ENCODE results near the gene SULT1B1.
"Not testable (repeated sequence)": the region's sequence is repeated elsewhere in the genome, so short reads cannot be mapped to it uniquely, and the experiment has no call there.

Gene SULT1B1

DNA sequence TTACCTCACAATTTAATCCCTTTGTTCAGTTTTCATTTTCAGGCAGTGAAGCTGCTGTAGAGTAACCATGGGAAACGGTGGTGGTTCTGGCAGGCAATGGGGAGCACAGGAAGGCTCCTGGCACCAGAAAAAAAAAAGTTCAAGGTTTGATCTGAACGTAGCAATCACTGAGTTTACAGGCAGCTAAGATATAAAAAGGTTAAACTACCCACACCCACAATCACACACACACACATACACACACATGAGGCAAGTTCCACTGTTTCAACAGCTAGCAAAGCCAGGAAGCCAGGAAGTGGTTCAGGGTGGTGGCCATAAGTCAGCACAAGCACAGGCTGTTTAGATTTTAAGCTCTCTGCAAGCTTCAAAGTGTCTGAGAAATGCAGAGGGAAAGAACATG is at the start of gene SULT1B1:
TSS of gene SULT1B1 (minus strand) at position 166 of the 400 bp plus-strand sequence. CDS start 5,403 bp downstream, outside the sequence.
- no peak for TF ChIP-seq ZNF274 (IDR thresholded peaks at IDR 0.05; ENCODE audit: low read depth, low read length)
- H3K4me3 ChIP-seq (ENCODE audit: low read length) = no peak within 1 kb of the TSS

- TF ChIP-seq ZNF274 (IDR thresholded peaks at IDR 0.05; ENCODE audit: low read depth, low read length) = no peak
- H3K4me3 ChIP-seq (ENCODE audit: low read length) = no peak overlapping the region
Observed at GRCh38 chr4:69800599-69800998, 40.2 kb upstream of the SULT1B1 start.

- H3K4me3 ChIP-seq (ENCODE audit: low read length) = no peak overlapping the region
- TF ChIP-seq ZNF274 (IDR thresholded peaks at IDR 0.05; ENCODE audit: low read depth, low read length) = no peak
Observed at GRCh38 chr4:69799337-69799736, 38.9 kb upstream of the SULT1B1 start.

GRCh38 chr4:69793732-69794131 is 33.3 kb upstream of the SULT1B1 start:
- no peak overlapping the region for H3K4me3 ChIP-seq (ENCODE audit: low read length)
- TF ChIP-seq ZNF274 (IDR thresholded peaks at IDR 0.05; ENCODE audit: low read depth, low read length) = no peak

GRCh38 chr4:69787879-69788278 is 27.5 kb upstream of the SULT1B1 start:
- H3K4me3 ChIP-seq (ENCODE audit: low read length) = no peak overlapping the region
- TF ChIP-seq ZNF274 (IDR thresholded peaks at IDR 0.05; ENCODE audit: low read depth, low read length) = no peak

GRCh38 chr4:69786547-69786946 is 26.1 kb upstream of the SULT1B1 start:
- H3K4me3 ChIP-seq (ENCODE audit: low read length) = no peak overlapping the region
- no peak for TF ChIP-seq ZNF274 (IDR thresholded peaks at IDR 0.05; ENCODE audit: low read depth, low read length)

DNA sequence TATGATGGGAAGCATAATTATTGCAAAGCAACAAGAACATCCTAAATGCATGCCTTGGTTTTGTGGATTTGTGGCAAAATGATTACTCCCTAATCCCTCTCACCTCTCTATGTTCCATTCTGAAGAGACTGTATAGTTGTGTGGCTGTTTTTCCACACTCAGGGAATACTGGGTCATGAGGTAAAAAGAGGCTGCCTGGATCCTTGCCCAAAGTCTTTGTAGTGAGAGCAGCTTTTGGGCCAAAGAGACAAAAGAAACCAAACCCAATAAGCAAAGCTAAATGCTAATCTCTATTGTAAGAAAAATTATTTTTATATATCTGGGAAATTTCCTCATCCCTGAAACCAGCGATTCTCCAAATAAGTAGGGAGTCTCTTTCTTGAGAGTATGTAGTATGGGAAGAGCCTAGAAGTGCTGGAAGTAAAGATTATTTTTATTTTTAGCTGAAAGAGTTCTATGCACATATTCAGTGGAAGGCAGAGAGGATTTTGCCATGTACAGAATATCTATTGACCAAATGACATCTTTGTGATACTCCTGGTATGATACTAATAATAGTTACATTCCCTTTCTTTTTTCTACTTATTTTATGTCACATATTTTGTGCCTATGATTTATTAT is 24.9 kb upstream of the SULT1B1 start:
- TF ChIP-seq ZNF274 (IDR thresholded peaks at IDR 0.05; ENCODE audit: low read depth, low read length) = no peak
- no peak overlapping the region for H3K4me3 ChIP-seq (ENCODE audit: low read length)

DNA sequence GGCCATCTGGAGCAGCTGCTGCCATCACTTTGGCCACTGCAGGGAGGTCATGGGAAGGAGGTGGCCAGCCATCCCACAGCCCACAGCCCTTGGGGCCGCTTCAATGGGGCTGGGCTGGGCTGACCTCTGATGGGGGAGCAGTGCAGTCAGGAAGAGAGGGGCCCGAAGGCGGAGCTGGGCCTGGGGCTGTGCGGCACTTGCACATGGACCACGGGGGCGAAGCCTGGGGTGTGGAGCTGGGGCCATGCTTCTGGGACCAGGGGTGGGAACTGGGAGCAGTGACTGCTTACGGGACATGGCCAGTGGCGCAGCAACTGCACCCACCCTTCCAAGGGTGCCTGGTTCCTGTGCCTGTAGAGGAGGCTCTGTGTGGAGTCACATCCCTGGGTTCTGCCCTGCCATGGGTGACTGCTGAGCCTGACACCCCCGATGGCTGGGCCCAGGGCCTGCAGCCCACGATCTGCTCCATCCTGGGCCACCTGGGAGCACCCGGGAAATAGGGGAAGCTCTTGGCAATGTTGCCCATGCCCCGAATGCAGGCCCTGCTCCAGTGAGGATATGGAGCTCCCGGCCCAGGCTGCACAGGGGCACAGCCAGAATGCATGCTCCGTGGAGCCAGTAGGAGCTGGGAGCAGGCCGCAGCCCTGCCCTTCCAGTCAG is 22.4 kb upstream of the SULT1B1 start:
- no peak overlapping the region for H3K4me3 ChIP-seq (ENCODE audit: low read length)
- TF ChIP-seq ZNF274 (IDR thresholded peaks at IDR 0.05; ENCODE audit: low read depth, low read length) = no peak

DNA sequence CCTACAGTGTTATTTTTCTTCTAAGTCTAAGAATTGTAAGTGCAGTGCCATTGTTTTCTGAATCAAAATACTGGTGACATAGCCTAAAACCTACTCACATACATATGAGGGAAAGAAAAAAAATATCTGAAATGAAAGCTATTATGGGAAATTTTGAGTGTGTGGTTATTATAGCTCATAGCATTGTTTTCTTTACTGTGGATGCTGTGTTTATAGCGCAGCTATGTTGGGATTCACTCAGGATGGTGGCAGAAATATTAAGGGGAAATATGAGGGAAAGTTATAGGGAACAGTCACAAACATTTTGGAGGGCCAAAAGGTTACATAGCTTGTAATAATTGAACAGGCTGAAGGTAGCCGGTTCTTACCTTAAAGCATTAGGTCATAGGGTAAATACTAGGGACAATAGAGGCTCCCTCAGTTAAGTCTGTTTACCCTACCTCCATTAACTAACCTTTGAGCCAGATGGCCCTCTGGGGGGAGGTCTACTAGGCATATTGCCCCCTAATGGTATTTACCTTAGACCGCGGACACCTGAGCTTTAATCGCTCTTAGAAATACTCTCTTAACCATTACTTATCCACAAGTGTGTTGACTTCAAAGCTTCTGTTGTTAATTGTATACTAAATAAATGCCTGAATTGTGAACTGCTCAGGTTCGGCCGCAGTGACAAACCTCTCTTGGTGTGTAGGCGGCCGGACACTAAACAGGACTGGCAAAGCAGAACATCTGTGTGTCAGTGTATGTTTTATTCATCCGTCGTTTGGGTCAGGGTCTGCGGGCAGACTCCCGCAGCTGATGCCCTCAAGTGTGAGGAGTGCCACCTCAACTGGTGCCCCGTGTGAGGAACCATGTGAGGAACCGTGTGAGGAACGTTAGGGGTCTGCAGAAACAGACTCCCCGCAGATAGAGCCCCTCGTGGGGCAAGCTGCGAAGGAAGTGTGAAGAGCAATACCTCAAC is 21.3 kb upstream of the SULT1B1 start:
- H3K4me3 ChIP-seq (ENCODE audit: low read length) = no peak overlapping the region
- TF ChIP-seq ZNF274 (IDR thresholded peaks at IDR 0.05; ENCODE audit: low read depth, low read length) = no peak

- no peak for TF ChIP-seq ZNF274 (IDR thresholded peaks at IDR 0.05; ENCODE audit: low read depth, low read length)
Observed at GRCh38 chr4:69780141-69780540, 19.7 kb upstream of the SULT1B1 start.

DNA sequence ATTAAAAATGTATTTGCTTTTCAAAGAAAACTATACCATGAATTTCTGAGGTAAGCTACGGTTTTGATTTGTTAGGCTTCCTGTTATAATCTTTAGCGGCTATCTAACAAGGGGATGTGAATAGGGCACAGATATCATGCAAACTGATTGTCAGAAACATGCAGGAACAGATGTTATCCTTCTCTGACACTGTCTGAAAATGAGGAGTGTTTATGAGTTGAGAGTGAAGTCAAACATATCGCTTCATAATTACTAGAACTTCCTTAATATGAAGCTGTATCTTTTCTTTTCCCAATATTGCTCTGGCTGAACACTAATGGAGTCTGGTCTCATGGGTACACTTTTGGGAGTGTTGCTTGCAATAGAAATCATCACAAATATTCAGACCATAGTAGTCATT is 16.3 kb upstream of the SULT1B1 start:
- TF ChIP-seq ZNF274 (IDR thresholded peaks at IDR 0.05; ENCODE audit: low read depth, low read length) = no peak
- no peak overlapping the region for H3K4me3 ChIP-seq (ENCODE audit: low read length)

More at GRCh38 chr4:69780141-69780540, 19.7 kb upstream of the SULT1B1 start:
- no peak overlapping the region for H3K4me3 ChIP-seq (ENCODE audit: low read length)

GRCh38 chr4:69775321-69775867 is 15.0 kb upstream of the SULT1B1 start:
- TF ChIP-seq ZNF274 (IDR thresholded peaks at IDR 0.05; ENCODE audit: low read depth, low read length) = no peak
- H3K4me3 ChIP-seq (ENCODE audit: low read length) = no peak overlapping the region

DNA sequence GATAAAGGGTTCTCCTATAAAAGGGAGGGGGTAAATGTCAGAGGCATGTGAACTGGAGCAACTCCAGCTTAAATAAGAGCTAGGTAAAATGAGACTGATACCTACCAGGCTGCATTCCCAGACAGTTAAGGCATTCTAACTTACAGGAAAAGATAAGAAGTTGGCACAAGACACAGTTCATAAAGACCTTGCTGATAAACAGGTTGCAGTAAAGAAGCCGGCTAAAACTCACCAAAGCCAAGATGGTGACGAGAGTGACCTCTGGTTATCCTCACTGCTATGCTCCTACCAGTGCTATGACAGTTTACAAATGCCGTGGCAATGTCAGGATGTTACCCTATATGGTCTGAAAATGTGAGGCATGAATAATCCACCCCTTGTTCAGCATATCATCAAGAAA is 13.1 kb upstream of the SULT1B1 start:
- H3K4me3 ChIP-seq (ENCODE audit: low read length) = no peak overlapping the region
- TF ChIP-seq ZNF274 (IDR thresholded peaks at IDR 0.05; ENCODE audit: low read depth, low read length) = no peak

GRCh38 chr4:69768554-69768953 is 8.1 kb upstream of the SULT1B1 start:
- H3K4me3 ChIP-seq (ENCODE audit: low read length) = not testable (repeated sequence)
